GM12872 (cell line): Measurements from ENCODE around the gene CCDC27.

Experiments
- CTCF ChIP-seq: IDR thresholded peaks from 3 replicates; pipeline ENCODE4 v1.5.1; 2011; ENCODE audit warnings: low read depth, mild to moderate bottlenecking, low read length, moderate library complexity; ENCODE audit not compliant: insufficient read depth

Gene CCDC27

GRCh38 chr1:3763351-3764125 lies 11.3 kb downstream of the CCDC27 start:
- TF ChIP-seq CTCF: no peak

- TF ChIP-seq CTCF: no peak
Observed at GRCh38 chr1:3767328-3767925, 15.2 kb downstream of the CCDC27 start.

- no peak for TF ChIP-seq CTCF
Observed at GRCh38 chr1:3768811-3769390, 16.7 kb downstream of the CCDC27 start.

- no peak for TF ChIP-seq CTCF
Observed at GRCh38 chr1:3770047-3770765, 18.0 kb downstream of the CCDC27 start.

GRCh38 chr1:3771108-3772026 lies 19.1 kb downstream of the CCDC27 start:
- no peak for TF ChIP-seq CTCF

GRCh38 chr1:3772027-3772714 lies 19.9 kb downstream of the CCDC27 start:
- TF ChIP-seq CTCF: no peak
